A549 (cell line): ENCODE data around the gene TAF3.

Experiments
- CHD4 ChIP-seq: fragments of 200-600 bp; sonication (generic); IDR thresholded peaks from 2 replicates; pipeline ENCODE4 v1.6.1; 2016; ENCODE audit warnings: antibody characterized with exemption, mild to moderate bottlenecking, borderline replicate concordance
- CTCF ChIP-seq: fragments of >200 bp; sonication (Bioruptor Twin); formaldehyde crosslinking; IDR thresholded peaks from 3 replicates; pipeline ENCODE4 v1.5.1; 2016
- POLR2A ChIP-seq: IDR thresholded peaks from 2 replicates; pipeline ENCODE4 v1.6.1; 2012; ENCODE audit warnings: mild to moderate bottlenecking, low read length
- RCOR1 ChIP-seq: fragments of 150-350 bp; IDR thresholded peaks from 2 replicates; pipeline ENCODE4 v1.6.1; 2014; ENCODE audit warnings: antibody characterized with exemption, low read length, low read depth
- ZSCAN20 ChIP-seq: fragments of 250-450 bp; sonication (Bioruptor Pico); IDR thresholded peaks from 2 replicates; pipeline ENCODE4 v1.8.0; 2022; ENCODE audit warnings: mild to moderate bottlenecking, moderate library complexity
- TF ChIP-seq, protein P1 (sequence below): fragments of 200-600 bp; sonication (generic); IDR thresholded peaks from 2 replicates; pipeline ENCODE4 v1.6.1; 2016; ENCODE audit warnings: antibody characterized with exemption, mild to moderate bottlenecking, moderate library complexity

- TF ChIP-seq CTCF = no peak
- no peak for TF ChIP-seq RCOR1
- TF ChIP-seq CHD4 = no peak
- no peak for TF ChIP-seq POLR2A
- TF ChIP-seq, protein P1, sequence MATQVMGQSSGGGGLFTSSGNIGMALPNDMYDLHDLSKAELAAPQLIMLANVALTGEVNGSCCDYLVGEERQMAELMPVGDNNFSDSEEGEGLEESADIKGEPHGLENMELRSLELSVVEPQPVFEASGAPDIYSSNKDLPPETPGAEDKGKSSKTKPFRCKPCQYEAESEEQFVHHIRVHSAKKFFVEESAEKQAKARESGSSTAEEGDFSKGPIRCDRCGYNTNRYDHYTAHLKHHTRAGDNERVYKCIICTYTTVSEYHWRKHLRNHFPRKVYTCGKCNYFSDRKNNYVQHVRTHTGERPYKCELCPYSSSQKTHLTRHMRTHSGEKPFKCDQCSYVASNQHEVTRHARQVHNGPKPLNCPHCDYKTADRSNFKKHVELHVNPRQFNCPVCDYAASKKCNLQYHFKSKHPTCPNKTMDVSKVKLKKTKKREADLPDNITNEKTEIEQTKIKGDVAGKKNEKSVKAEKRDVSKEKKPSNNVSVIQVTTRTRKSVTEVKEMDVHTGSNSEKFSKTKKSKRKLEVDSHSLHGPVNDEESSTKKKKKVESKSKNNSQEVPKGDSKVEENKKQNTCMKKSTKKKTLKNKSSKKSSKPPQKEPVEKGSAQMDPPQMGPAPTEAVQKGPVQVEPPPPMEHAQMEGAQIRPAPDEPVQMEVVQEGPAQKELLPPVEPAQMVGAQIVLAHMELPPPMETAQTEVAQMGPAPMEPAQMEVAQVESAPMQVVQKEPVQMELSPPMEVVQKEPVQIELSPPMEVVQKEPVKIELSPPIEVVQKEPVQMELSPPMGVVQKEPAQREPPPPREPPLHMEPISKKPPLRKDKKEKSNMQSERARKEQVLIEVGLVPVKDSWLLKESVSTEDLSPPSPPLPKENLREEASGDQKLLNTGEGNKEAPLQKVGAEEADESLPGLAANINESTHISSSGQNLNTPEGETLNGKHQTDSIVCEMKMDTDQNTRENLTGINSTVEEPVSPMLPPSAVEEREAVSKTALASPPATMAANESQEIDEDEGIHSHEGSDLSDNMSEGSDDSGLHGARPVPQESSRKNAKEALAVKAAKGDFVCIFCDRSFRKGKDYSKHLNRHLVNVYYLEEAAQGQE = no peak
- TF ChIP-seq ZSCAN20 = no peak
These were observed 245.6 kb downstream of the TAF3 start for GRCh38 chr10:8063935-8064334.
